Measurements from ENCODE around the gene GRIK5. TPM values are rescaled to one million over a fixed set of nuclear protein-coding genes. Genes with fewer than 3 reads are reported as not detected.

Gene GRIK5
- total RNA-seq, 1 experiment from 2014 or later = 43.1 TPM

DNA sequence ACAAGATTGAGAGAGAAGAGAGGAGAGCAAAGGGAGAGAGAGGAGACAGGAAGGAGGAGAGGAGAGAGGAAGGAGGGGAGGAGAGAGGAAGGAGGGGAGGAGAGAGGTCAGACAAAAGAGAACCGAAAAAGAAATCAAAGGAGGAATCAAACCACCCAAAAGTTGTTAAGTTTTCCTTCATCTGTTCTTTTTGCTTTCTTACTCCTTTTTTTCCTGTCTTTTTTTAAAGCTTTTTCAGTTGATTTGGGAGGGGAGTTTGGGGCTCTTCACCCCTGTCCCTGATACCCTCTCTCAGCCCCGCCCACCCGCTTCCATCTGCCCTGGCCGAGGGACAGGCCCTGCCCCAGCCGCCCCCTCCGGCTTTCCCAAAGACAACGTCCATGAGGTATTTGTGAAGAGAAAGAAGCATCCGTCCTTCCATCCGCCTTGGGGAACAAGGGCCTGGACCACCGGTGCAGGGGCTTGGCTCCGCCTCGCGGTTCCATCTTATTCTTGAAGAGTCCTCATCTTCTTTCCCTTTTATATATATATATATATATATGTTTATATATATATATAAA, 19.3 kb upstream of the GRIK5 start:
- H3K9me3 Mint-ChIP-seq = no peaks in the 10 kb centered on the region
- Histone ChIP-seq H3K27me3 (ENCODE audit: insufficient read depth, low read length) (no peaks in the 10 kb centered on the region), H3K23me2 (ENCODE audit: insufficient read length, low read depth, low read length, poor library complexity, severe bottlenecking) (no peaks in the 10 kb centered on the region), H3K9me3 (ENCODE audit: control insufficient read depth, low read depth, low read length) (no peaks in the 10 kb centered on the region), H2BK12ac (ENCODE audit: insufficient read length, low read depth, low read length) (no peak overlapping the region), H4K8ac (replicated peaks; ENCODE audit: insufficient read length, low read depth, low read length) (no peak overlapping the region), H2BK20ac (ENCODE audit: low read depth, low read length, poor library complexity, severe bottlenecking) (no peak overlapping the region), H2AK5ac (ENCODE audit: insufficient read length, low read length) (no peak overlapping the region), H4K5ac (ENCODE audit: insufficient read length, low read depth, low read length) (no peak overlapping the region), H3K14ac (ENCODE audit: insufficient read depth, low read length) (no peak overlapping the region), H4K91ac (ENCODE audit: insufficient read length, low read depth, low read length) (no peak overlapping the region), H3K4me1 (ENCODE audit: insufficient read depth, low read length) (no peaks in the 10 kb centered on the region), H3K18ac (ENCODE audit: insufficient read length, low read depth, low read length) (no peak overlapping the region), H2AFZ (ENCODE audit: low read length) (no peak overlapping the region), H2BK15ac (ENCODE audit: low read depth, low read length) (no peak overlapping the region), H3K9ac (ENCODE audit: extremely low read depth, insufficient read length, low read length) (no peak overlapping the region), H3K4ac (ENCODE audit: low read depth, low read length) (no peak overlapping the region), H3K56ac (ENCODE audit: insufficient read length, low read depth, low read length) (no peak overlapping the region), H3K79me1 (ENCODE audit: insufficient read depth, low read depth, low read length, poor library complexity, severe bottlenecking) (no peaks in the 10 kb centered on the region), H4K20me1 (ENCODE audit: control insufficient read depth, insufficient read depth, insufficient read length) (no peaks in the 10 kb centered on the region), H3K23ac (ENCODE audit: insufficient read length, low read depth, low read length) (no peak overlapping the region), H3K27ac (ENCODE audit: insufficient read length, low read depth, low read length) (no peak overlapping the region), H2BK120ac (ENCODE audit: low read depth, low read length, poor library complexity, severe bottlenecking) (no peak overlapping the region), H3K79me2 (ENCODE audit: insufficient read depth, low read length) (no peaks in the 10 kb centered on the region), H2BK5ac (ENCODE audit: insufficient read length, low read length) (no peak overlapping the region), H3K4me2 (ENCODE audit: insufficient read depth, insufficient read length, low read length) (no peak overlapping the region), H3T11ph (ENCODE audit: low read length) (no peak overlapping the region)
- H3K4me3 Mint-ChIP-seq = no peak overlapping the region
- peaks cover 16 to 47% of the 10 kb centered on the region in 2 experiments for H3K4me1 Mint-ChIP-seq
- no peaks in the 10 kb centered on the region; a peak in 1 of 7 replicates for H3K36me3 Mint-ChIP-seq (ENCODE audit: insufficient read depth in 1 of 3, low read depth in 3 of 3)
- TF ChIP-seq, protein P1, sequence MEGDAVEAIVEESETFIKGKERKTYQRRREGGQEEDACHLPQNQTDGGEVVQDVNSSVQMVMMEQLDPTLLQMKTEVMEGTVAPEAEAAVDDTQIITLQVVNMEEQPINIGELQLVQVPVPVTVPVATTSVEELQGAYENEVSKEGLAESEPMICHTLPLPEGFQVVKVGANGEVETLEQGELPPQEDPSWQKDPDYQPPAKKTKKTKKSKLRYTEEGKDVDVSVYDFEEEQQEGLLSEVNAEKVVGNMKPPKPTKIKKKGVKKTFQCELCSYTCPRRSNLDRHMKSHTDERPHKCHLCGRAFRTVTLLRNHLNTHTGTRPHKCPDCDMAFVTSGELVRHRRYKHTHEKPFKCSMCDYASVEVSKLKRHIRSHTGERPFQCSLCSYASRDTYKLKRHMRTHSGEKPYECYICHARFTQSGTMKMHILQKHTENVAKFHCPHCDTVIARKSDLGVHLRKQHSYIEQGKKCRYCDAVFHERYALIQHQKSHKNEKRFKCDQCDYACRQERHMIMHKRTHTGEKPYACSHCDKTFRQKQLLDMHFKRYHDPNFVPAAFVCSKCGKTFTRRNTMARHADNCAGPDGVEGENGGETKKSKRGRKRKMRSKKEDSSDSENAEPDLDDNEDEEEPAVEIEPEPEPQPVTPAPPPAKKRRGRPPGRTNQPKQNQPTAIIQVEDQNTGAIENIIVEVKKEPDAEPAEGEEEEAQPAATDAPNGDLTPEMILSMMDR (conservative IDR thresholded peaks at IDR 0.05) = no peak
- peaks cover 8% of the 10 kb centered on the region for H3K27me3 Mint-ChIP-seq (ENCODE audit: low read depth)
- no peak for DNase-seq
- WGBS (ENCODE audit: extremely low coverage, insufficient read length, low lambda C conversion rate) = no CpG with 5 or more reads among the region's 13 CpGs
- peak overlapping the region in 1 of 3 experiments; percentile 59; a peak in 1 of 7 replicates for H3K27ac Mint-ChIP-seq

Measured in H9 (cell line).